Calu3 (cell line): ENCODE data around the gene DNAH1. TPM values are rescaled to one million over a fixed set of nuclear protein-coding genes. Genes with fewer than 3 reads are reported as not detected.

Experiments used
- BruUV-seq: library from RNA; stranded (reverse); fragments of 400-500 nt; replicated peaks from 2 replicates; lab custom pipeline; 2021; lab: Mats Ljungman, UMichigan
- CTCF ChIA-PET: fragments of 300-600 bp; sonication (Branson Sonifier 250); formaldehyde crosslinking; loops from one replicate; lab custom pipeline; 2022; ENCODE audit warnings: antibody characterized with exemption; lab: Charles Lee
- DNase-seq: peaks from one replicate; pipeline ENCODE4 v3.0.0; 2022
- H3K27ac Mint-ChIP-seq: one replicate; pipeline ENCODE4 v1.8.0; 2022; ENCODE audit warnings: mixed read lengths; ENCODE audit not compliant: unreplicated experiment
- H3K27me3 Mint-ChIP-seq: one replicate; pipeline ENCODE4 v1.8.0; 2022; ENCODE audit warnings: mixed read lengths; ENCODE audit not compliant: unreplicated experiment
- H3K36me3 Mint-ChIP-seq: one replicate; pipeline ENCODE4 v1.8.0; 2022; ENCODE audit warnings: mild to moderate bottlenecking, moderate library complexity, mixed read lengths; ENCODE audit not compliant: insufficient read depth, unreplicated experiment
- H3K4me1 Mint-ChIP-seq: one replicate; pipeline ENCODE4 v1.8.0; 2022; ENCODE audit warnings: mild to moderate bottlenecking, low read depth, mixed read lengths; ENCODE audit not compliant: unreplicated experiment
- H3K4me3 Mint-ChIP-seq: one replicate; pipeline ENCODE4 v1.8.0; 2022; ENCODE audit warnings: mild to moderate bottlenecking, low read depth, moderate library complexity, mixed read lengths; ENCODE audit not compliant: unreplicated experiment
- H3K9me3 Mint-ChIP-seq: one replicate; pipeline ENCODE4 v1.8.0; 2022; ENCODE audit warnings: low read depth, mixed read lengths; ENCODE audit not compliant: unreplicated experiment
- CTCF ChIP-seq: fragments of 200-600 bp; IDR thresholded peaks from one replicate; pipeline ENCODE4 v1.8.0; 2022; ENCODE audit warnings: antibody characterized with exemption; ENCODE audit not compliant: unreplicated experiment
- intact Hi-C: fragments of 100-400 bp; cut with micrococcal nuclease; formaldehyde crosslinking; loops from one replicate; pipeline ENCODE4 v1.10.0; 2022; ENCODE audit not compliant: unreplicated experiment
- total RNA-seq: library from RNA; stranded (reverse); gene quantifications from 2 replicates; pipeline ENCODE4 v1.2.3, GENCODE V29; 2022

DNAH1 gene
- total RNA-seq, 1 experiment from 2014 or later, result 13.1 TPM

- Mint-ChIP-seq H3K4me3 (no peak overlapping the region), H3K4me1 (peaks cover 30% of the 10 kb centered on the region), H3K27ac (no peak overlapping the region), H3K9me3 (no peaks in the 10 kb centered on the region), H3K27me3 (no peaks in the 10 kb centered on the region), H3K36me3 (peaks cover 18% of the 10 kb centered on the region)
- TF ChIP-seq CTCF, result no peak
- no peak for DNase-seq
- CTCF ChIA-PET, result interaction anchor here (1.3 kb wide), 1 partner anchor 22 kb away, joined by 3 read pairs; no protein-coding TSS in a partner anchor
- intact Hi-C loops, result no loop called here
- BruUV-seq, result no TSS peak
Observed at GRCh38 chr3:52317208-52318000, 1.3 kb downstream of the DNAH1 start.

DNA sequence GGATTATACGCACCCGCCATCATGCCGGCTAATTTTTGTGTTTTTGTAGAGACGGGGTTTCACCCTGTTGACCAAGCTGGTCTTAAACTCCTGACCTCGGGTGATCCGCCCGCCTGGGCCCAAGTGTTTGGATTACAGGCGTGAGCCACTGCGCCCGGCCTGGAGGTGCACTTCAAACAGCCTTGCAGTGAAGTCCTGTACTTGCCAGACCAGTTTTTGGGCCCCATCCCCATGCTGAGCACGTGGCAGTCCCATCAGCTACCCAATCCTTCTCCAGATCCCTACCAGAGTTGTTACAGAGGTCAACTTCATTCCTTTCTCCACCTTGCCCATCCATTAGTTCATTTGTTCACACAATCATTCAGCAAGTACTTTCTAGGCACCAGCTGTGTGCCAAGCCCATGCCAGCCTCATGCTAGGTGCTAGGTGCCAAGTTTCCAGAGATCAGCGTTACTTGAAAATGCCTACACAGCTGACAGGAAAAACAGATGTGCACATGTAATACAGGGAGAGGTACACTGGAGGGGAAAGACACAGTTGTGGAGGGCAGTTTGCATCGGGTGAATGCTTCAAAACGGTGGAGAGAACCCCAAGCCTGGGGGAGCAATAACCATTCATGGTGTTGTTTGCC, 2.2 kb downstream of the DNAH1 start:
- no TSS peak for BruUV-seq
- no peak overlapping the region for H3K27ac Mint-ChIP-seq
- no peaks in the 10 kb centered on the region for H3K27me3 Mint-ChIP-seq
- intact Hi-C loops, result no loop called here
- no peaks in the 10 kb centered on the region for H3K9me3 Mint-ChIP-seq
- peaks cover 25% of the 10 kb centered on the region for H3K4me1 Mint-ChIP-seq
- TF ChIP-seq CTCF, result no peak
- H3K4me3 Mint-ChIP-seq, result no peak overlapping the region
- DNase-seq, result peak; percentile 6
- CTCF ChIA-PET, result interaction anchor here (0.5 to 1.3 kb wide), 2 partner anchors 21 to 730 kb away, joined by 3 to 4 read pairs; no protein-coding TSS in a partner anchor
- H3K36me3 Mint-ChIP-seq, result peaks cover 13% of the 10 kb centered on the region

DNA sequence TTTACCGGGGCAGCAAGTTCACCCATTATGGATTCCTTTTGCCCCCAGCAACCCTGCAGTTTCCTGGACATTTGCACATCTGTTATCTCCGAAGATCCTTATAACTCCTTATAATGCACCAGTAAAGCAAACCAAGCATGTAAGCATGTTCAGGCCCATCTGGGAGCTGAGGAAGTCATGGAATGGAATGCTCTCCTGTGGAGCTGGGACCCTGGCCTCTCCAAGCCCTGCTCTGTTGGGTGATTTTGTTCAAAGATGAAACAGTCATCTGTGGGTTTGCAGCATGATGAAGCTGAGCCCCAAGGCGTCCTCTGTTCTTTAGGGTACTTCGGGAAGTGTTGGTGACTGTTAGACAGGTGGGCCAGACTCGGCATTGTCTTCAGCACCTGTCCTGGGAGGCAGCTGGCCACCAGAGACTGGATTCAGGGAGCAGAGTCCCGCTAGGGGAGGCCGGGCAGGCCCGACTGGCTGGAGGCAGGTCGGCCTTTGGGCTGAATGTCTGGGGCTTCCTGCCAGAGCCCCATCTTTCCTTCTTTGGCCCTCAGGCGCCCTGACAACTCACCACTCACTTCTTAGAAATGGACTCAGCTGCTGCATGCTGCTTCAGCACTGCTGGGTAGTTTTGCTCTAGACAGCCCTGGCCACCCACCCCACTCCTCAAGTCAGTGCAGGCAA, 3.9 kb downstream of the DNAH1 start:
- BruUV-seq, result no TSS peak
- Mint-ChIP-seq H3K36me3 (peaks cover 9% of the 10 kb centered on the region), H3K9me3 (no peaks in the 10 kb centered on the region), H3K4me1 (peaks cover 9% of the 10 kb centered on the region), H3K27me3 (no peaks in the 10 kb centered on the region), H3K4me3 (no peak overlapping the region), H3K27ac (no peak overlapping the region)
- TF ChIP-seq CTCF, result no peak
- DNase-seq, result no peak
- intact Hi-C loops, result no loop called here
- CTCF ChIA-PET, result interaction anchor here (0.5 to 0.6 kb wide), 2 partner anchors 43 to 101 kb away, joined by 4 to 5 read pairs; no protein-coding TSS in a partner anchor

DNA sequence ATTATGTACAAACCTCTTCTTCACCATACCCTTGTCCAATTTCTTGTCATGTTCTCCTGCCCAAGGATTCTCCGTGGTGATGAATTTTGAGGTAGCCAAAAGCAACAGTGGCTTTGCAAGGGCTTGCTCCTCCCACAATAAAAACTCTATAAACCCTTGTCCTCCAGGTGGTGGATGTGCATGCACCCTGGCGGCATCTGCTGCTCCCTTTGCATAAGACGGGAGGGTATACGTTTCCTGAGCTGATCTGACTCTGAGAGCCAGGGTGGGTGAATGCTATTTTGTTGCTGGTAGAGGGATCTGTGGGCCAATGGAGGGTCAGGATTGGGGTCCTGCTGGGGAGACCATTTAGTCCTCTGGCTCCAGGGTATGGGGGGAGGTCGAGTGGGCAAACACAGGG, 5.4 kb downstream of the DNAH1 start:
- no peak overlapping the region for H3K4me3 Mint-ChIP-seq
- H3K27me3 Mint-ChIP-seq, result no peaks in the 10 kb centered on the region
- no peak for TF ChIP-seq CTCF
- BruUV-seq, result no TSS peak
- H3K27ac Mint-ChIP-seq, result no peak overlapping the region
- peaks cover 9% of the 10 kb centered on the region for H3K4me1 Mint-ChIP-seq
- DNase-seq, result no peak
- H3K36me3 Mint-ChIP-seq, result peaks cover 7% of the 10 kb centered on the region
- no peaks in the 10 kb centered on the region for H3K9me3 Mint-ChIP-seq
- CTCF ChIA-PET, result no interaction called here
- intact Hi-C loops, result no loop called here
